HS-5 (cell line): ENCODE data around the gene CLEC4G.

Source experiments
- DNase-seq: peaks from one replicate; pipeline ENCODE4 v3.0.0-alpha.2; 2012; ENCODE audit warnings: low read depth

Gene CLEC4G

DNA sequence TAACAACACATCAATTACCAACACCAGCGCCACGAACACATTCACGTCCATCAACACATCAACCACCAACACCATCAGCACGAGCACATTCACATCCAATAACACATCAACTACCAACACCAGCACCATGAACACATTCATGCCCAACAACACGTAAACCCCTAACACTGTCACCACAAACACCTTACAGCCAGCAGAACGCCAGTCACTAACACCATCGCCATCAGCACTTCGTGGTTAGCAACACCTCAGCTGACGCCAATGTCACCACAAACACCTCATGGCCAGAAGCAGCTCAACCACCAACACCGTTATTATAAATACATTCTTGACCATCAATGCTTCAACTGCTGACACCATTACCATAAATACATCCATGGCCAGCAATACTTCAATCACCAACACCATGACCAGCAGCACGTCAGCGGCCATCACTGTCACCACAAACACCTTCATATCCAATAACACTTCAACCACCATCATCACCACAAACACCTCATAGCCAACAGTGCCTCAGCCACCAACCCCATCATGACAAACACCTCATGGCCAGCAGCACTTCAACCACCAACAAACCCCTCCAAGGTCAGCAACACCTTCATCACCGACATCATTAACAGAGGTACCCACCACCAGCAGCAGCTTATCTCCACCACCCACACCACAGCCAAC lies 39.4 kb downstream of the CLEC4G start:
- no peak for DNase-seq

DNA sequence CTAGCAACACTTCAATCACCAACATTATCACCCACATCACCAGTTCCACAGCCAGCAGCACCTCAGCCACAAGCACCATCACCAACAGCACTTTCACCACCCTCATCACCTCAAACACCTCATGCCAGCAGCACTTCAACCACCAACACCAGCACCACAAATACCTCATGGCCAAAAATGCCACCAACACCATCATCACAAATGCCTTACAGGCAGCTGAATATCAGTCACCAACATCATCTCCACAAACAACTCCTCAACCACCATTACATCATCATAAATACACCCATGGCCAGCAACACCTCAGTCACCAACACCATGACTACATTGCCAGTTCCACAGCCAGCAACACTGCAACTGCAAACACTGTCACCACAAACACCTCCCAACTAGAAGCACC lies 40.4 kb downstream of the CLEC4G start:
- DNase-seq: no peak

DNA sequence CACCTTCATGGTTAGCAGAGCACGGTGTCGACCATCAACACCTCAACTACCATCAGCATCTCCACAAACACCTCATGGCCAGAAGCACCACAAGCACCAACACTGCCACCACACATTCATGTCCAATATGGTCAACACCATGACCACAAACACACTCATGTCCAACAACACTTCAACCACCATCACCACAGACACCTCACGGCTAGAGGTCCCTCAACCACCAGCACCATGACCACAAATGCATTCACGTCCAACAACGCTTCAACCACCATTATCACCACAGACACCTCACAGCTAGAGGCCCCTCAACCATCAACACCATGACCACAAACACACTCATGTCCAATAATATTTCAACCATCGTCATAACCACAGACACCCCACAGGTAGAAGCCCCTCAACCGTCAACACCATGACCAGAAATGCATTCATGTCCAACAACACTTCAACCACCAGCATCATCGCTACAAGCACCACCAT lies 41.1 kb downstream of the CLEC4G start:
- no peak for DNase-seq

DNA sequence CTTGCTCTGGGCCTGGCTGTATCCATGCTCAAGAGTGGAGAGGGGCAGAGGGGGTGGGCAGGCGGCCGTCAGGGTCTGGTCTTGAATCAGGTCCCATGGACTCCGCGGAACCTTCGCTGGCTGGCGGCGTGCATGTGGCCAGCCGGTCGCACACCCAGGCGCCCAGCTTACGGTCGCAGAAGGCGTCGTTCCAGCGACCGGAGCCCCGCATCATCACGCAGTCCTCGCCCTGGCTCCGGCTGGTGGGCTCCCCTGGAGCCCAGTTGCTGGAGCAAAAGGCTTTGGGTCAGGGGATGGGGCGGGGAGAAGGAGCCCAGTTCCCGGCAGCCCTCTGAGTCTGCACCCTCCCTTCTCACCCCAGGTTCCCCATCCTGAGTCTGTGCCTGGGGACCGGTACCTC lies 42.7 kb downstream of the CLEC4G start:
- DNase-seq: no peak

DNA sequence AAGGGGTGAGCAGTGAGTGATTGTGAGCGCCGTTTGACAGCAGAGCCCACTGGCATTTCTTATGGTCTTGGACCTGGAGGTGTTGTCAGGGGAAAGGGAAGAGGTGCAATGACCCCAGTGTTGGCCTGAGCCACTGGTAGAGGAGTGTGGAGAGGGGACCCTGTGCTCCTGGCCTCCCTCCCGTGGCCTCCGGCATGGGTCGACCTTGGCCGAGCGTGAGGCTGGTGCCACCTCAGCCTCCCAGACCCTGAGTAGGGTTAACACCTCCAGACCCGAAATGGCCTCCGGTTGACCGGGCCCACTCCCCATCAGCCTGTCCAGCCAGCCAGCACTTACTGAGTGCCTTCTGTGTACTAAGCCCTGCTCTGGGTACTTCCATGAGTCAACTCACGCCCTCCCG lies 44.7 kb downstream of the CLEC4G start:
- DNase-seq: no peak

DNA sequence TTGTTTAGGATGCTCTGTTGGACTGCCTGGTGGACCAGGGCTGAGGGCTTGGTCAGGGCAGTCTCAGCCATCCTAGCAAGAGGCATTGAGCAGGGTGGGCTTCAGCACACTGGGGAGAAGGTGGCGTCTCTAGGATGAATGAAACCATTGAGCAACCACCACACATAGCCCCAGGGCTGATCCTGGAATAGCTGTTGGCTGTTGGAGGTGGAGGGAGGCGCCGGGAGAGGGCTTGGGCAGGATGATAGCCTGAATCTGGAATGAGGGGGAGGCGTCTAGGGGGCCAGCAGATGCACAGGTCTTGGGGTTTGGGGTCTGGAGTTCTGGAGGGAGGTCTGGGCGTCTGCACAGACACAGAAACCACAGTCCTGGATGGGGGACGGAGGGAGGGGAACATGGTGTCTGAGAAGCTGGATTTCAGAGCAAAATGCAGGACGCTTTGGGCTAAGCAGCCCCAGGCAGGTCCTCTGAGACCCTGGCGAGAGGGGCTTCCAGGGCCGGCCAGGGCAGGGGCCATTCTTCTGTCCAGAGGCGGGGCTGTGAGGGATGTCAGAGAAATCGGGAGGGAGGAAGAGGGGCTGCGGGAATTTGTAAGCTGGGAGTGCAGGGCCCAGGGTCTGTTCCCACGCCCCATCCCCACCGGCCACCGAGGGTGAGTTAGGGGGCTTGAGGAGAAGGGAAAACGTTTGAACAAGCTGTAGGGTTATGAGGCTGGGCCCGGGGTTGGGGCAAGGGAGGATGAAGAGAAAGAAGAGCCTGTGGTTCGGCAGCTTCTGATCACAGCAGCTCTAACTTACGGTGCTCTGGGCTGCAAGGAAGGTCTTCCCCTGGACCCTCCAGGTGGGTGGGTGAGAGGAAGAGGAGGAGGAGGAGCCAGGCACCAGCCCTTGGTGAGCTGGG lies 46.1 kb downstream of the CLEC4G start:
- no peak for DNase-seq

DNA sequence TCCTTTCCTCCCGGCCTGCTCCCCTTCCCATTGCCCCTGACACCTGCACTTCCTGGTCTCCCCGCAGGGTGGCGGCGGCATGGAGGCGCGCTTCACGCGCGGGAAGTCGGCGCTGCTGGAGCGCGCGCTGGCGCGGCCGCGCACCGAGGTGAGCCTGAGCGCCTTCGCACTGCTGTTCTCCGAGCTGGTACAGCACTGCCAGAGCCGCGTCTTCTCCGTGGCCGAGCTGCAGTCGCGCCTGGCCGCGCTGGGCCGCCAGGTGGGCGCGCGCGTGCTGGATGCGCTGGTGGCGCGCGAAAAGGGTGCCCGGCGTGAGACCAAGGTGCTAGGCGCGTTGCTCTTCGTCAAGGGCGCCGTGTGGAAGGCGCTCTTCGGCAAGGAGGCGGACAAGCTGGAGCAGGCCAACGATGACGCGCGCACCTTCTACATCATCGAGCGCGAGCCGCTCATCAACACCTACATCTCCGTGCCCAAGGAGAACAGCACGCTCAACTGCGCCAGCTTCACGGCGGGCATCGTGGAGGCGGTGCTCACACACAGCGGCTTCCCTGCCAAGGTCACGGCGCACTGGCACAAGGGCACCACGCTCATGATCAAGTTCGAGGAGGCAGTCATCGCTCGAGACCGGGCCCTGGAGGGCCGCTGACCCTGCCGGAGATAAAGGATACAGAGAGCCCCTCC lies 49.6 kb downstream of the CLEC4G start:
- no peak for DNase-seq

DNA sequence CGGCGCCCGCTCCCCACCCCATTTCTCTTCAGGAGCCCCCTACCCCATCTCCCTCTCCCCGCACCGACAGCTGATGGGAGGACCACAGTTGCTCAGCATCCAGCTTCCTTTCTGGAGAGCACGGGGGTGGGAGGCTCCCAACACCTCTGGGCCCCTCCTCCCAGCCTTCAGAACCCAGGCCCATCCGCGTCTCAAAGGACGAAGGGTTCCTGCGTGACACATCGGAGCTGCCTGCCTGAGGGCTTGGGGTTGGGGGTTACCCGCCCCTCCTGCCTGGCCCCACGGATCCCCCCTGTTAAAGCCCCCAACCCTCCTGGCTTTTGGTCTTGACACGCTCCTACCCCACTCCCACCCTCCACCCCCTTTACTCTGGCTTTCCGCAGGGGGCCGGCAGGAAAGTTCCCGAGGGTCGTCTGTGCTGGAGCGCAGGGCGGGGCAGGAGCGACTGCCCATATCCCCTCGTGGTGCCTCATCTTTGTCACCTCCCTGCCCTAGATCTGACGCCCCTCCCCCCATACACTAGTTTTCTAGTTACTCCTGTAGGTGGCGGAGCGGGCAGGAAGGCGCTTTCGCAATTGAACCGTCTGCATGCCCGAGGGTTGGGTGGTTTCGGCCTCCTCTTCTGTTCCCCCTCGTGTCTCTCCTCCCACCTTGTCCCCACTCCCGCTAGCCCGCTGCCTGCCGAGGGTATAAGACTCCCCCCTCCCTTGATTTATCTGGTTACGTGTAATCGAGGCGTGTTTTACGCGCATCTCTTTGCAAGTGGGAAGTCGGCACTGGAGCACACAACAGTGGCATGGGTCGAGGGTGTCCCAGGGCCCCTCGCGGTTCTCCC lies 50.4 kb downstream of the CLEC4G start:
- DNase-seq: no peak

DNA sequence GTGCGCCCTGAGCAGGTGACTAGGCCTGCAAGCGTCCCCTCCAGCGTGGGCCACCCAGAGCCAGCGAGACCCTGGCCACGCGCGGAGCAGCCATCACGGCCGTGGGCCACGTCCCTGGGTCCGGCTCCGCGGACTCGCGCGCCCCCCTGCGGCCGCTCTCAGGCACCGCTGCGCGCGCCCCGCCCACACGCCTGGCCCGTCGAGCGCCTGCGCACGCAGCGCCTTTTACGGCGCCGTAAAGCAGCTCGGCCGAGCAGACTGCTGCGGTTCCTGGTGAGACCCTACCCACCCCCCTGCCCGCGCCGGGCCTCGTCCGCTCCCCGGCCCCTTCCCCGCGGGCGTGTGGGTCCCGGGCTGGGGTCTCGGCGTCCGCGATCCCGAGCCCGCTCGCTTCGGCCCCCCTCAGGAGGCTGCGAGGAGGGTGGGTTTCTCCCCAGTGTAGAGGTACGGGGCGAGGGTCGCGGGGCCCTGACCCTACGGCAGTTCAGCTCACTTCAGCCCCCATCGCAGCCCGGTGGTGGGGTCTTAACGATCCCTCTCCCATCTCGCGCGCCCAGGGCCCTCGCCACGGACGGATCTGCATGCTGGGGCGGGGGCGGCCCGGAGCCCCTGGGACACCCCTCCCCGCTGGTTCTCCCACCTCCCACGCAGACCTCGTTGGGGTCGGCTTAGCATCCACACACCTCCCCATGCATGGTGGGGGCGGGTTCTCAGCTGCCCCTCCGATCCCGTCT lies 51.1 kb downstream of the CLEC4G start, which contains the start of gene TRAPPC5:
Gene TRAPPC5, plus strand, starts transcription at position 228 of the 734 bp plus-strand sequence. CDS start 1,421 bp downstream, outside the sequence.
- DNase-seq: no peak

DNA sequence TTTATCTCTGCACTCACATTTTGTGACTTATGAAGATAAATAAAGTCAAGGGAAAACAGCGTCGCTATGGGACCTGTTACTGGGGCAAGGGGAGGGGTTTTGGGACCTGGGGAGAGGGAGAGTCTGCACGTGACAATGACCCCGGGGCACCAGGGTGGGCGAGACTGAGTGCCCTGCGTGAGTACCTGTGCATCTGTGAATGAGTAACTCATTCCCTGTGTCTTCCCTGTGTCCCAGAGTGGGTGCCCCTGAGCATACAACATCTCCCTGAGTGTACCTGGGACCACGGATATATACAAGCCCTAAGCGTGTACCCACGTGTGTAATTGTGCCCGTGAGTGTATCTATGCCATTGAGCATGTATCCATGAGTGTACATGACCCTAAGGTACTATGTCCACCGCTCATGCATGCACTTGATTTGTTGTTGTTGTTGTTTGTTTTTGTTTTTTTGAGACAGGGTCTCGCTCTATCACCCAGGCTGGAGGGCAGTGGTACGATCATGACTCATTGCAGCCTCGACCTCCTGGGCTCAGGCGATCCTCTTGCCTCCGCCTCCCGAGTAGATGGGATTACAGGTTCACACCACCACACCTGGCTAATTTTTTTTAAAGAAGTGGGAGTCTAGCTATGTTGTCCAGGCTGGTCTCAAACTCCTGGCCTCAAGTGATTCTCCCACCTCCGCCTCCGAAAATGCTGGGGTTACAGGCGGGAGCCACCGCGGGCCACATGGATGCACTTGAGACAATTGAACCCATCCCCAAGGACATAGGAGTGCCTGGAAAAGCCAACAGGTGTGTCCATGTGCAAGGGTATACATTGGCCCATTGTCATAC lies 51.9 kb downstream of the CLEC4G start:
- DNase-seq: no peak

DNA sequence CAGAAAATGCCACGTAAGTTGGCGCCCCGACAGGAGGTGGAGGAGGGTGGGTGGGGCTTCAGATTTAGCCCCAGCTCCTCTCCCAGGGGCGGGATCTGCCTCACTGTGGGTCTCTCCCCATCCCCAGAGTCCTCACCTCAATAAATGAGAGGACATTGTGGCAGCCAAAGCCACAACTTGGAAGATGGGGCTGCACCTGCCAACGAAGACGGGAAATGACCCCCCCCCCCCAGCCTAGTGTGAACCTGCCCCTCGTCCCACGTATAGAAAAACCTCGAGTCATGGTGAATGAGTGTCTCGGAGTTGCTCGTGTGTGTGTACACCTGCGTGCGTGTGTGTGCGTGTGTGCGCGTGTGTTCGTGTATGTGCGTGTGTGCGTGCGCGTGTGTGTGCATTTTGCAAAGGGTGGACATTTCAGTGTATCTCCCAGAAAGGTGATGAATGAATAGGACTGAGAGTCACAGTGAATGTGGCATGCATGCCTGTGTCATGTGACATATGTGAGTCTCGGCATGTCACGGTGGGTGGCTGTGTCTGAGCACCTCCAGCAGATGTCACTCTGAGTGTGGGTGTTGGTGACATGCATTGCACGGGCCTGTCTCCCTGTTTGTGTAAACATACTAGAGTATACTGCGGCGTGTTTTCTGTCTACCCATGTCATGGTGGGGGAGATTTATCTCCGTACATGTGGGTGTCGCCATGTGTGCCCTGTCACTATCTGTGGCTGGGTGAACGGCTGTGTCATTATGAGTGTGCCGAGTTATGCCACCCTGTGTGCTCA lies 52.7 kb downstream of the CLEC4G start:
- no peak for DNase-seq
